GM21528 (cell line): ENCODE results near the gene RPS6KB2.

Experiments
- ATAC-seq: cut with Tn5 transposase; IDR thresholded peaks from one replicate; pipeline ENCODE4 v1.9.1; 2021; ENCODE audit warnings: mild to moderate bottlenecking, moderate library complexity; ENCODE audit not compliant: unreplicated experiment, low FRiP score

The RPS6KB2 gene

DNA sequence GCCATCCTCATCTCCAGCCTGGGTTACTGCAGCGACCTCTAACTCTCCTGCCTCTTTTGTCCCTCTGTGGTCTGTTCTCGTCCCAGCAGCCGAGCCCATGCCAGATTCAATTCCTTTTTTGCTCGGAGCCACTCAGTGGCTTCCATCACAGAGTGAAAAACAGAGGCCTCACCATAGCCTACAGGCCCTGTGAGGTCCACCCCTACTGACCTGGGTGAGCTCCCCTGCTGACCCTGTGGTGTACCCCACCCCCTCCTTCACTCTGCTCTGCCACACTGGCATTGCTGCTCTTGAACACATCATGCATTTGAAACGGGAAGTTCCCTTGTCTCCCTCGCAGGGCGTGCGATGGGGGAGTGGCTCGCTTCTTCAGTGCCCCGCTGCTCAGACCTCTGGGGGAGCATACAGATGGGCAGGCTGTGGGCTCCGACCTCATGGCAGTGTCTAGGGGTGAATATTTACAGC is 56.6 kb downstream of the RPS6KB2 start:
- no peak for ATAC-seq
